Right lobe of liver (tissue), 4 donors: Measurements from ENCODE around the gene DENND6A.

ENCODE experiments used
- CTCF ChIP-seq, 4 donors: fragments of 200-600 bp in 3 of 4; fragments of 450-650 bp in 1 of 4; IDR thresholded peaks; one replicate each; pipeline versions ENCODE4 v1.5.1 to v1.8.0; 2016 to 2022; ENCODE audit warnings: antibody characterized with exemption in 4 of 4, mild to moderate bottlenecking in 2 of 4
- POLR2A ChIP-seq: fragments of 450-650 bp; IDR thresholded peaks from one replicate; pipeline ENCODE4 v1.6.1; 2017; ENCODE audit warnings: antibody characterized with exemption, mild to moderate bottlenecking
- donor health status: DM: no; HTN: no; CAD: no.
- donor health status: DM: no; HTN: no; CAD: no.
- donor health status: DM: no; HTN: yes; CAD: no.

GRCh38 chr3:57587905-57588304 lies 105.0 kb downstream of the DENND6A start:
- TF ChIP-seq CTCF (IDR thresholded peaks at IDR 0.05) (no peak), POLR2A (no peak)
